PC-3 (cell line): ENCODE measurements around the gene AMMECR1L. TPM values are rescaled to one million over a fixed set of nuclear protein-coding genes. Genes with fewer than 3 reads are reported as not detected.

Experiments
- ATAC-seq: fragments of 200-7000 bp; cut with Tn5 transposase; 2 replicates; pipeline ENCODE4 v1.9.1; 2020; ENCODE audit warnings: mild to moderate bottlenecking, moderate library complexity
- BruUV-seq: library from RNA; stranded (reverse); fragments of 400-500 nt; replicated peaks from 2 replicates; lab custom pipeline; 2021; lab: Mats Ljungman, UMichigan
- CTCF ChIA-PET: fragments of 300-600 bp; sonication (Branson Sonifier 250); formaldehyde crosslinking; loops from one replicate; lab custom pipeline; 2022; ENCODE audit warnings: antibody characterized with exemption; lab: Charles Lee
- POLR2A ChIA-PET: fragments of 300-600 bp; sonication (Branson Sonifier 250); formaldehyde crosslinking; loops from one replicate; lab custom pipeline; 2022; ENCODE audit warnings: antibody characterized with exemption; ENCODE audit not compliant: unreplicated experiment; lab: Charles Lee
- DNase-seq: peaks from one replicate; pipeline ENCODE4 v3.0.0-alpha.2; 2015
- H2AFZ ChIP-seq: fragments of 300-600 bp; sonication (generic); 2 replicates; pipeline ENCODE4 v1.6.0; 2016; ENCODE audit warnings: antibody characterized with exemption, low read length
- H3F3A ChIP-seq: fragments of 300-600 bp; sonication (generic); one replicate; pipeline ENCODE4 v1.6.0; 2017; ENCODE audit warnings: antibody characterized with exemption, low read length, control low read depth, mild to moderate bottlenecking; ENCODE audit not compliant: unreplicated experiment
- H3K27ac ChIP-seq: fragments of 300-600 bp; sonication (generic); 2 replicates; pipeline ENCODE4 v1.5.1; 2016; ENCODE audit warnings: mild to moderate bottlenecking, low read length
- H3K27me3 ChIP-seq: fragments of 300-600 bp; sonication (generic); 2 replicates; pipeline ENCODE4 v1.6.1; 2016; ENCODE audit warnings: low read length, mixed read lengths
- H3K36me3 ChIP-seq: fragments of 300-600 bp; sonication (generic); 2 replicates; pipeline ENCODE4 v1.6.1; 2016; ENCODE audit warnings: low read depth, mixed run types, low read length, mixed read lengths
- H3K4me1 ChIP-seq: fragments of 300-600 bp; sonication (generic); 2 replicates; pipeline ENCODE4 v1.5.1; 2016; ENCODE audit warnings: low read length; ENCODE audit not compliant: insufficient read depth
- H3K4me2 ChIP-seq: fragments of 300-600 bp; sonication (generic); 2 replicates; pipeline ENCODE4 v1.6.0; 2016; ENCODE audit warnings: low read length
- H3K4me3 ChIP-seq: fragments of 300-600 bp; sonication (generic); 2 replicates; pipeline ENCODE4 v1.5.1; 2016; ENCODE audit warnings: mild to moderate bottlenecking, low read length, mixed read lengths
- H3K79me2 ChIP-seq: fragments of 300-600 bp; sonication (generic); 2 replicates; pipeline ENCODE4 v1.6.1; 2017; ENCODE audit warnings: low read length, mixed read lengths
- H3K9ac ChIP-seq: fragments of 300-600 bp; sonication (generic); 2 replicates; pipeline ENCODE4 v1.6.0; 2016; ENCODE audit warnings: mild to moderate bottlenecking, low read length
- H3K9me2 ChIP-seq: fragments of 300-600 bp; sonication (generic); replicated peaks from 2 replicates; pipeline ENCODE4 v1.6.1; 2016; ENCODE audit warnings: mixed run types, low read length, mixed read lengths
- H3K9me3 ChIP-seq: fragments of 300-600 bp; sonication (generic); 2 replicates; pipeline ENCODE4 v1.6.1; 2016; ENCODE audit warnings: low read length, mixed read lengths
- H4K20me1 ChIP-seq: fragments of 300-600 bp; sonication (generic); 2 replicates; pipeline ENCODE4 v1.6.1; 2016; ENCODE audit warnings: low read length, mixed read lengths
- EZH2 ChIP-seq: fragments of 300-600 bp; sonication (generic); IDR thresholded peaks from one replicate; pipeline ENCODE4 v1.6.1; 2017; ENCODE audit warnings: antibody characterized with exemption, mild to moderate bottlenecking, low read length; ENCODE audit not compliant: unreplicated experiment
- EZH2phosphoT487 ChIP-seq: fragments of 300-600 bp; sonication (generic); IDR thresholded peaks from 2 replicates; pipeline ENCODE4 v1.6.1; 2018; ENCODE audit warnings: mild to moderate bottlenecking, antibody characterized with exemption, low read length, borderline replicate concordance
- intact Hi-C: fragments of 100-400 bp; cut with micrococcal nuclease; formaldehyde crosslinking; loops from 2 replicates; pipeline ENCODE4 v1.9.0; 2023
- total RNA-seq: library from RNA; depleted of rRNA; stranded (reverse); fragments of >200 nt; gene quantifications from 2 replicates; pipeline ENCODE4 v1.2.3, GENCODE V29; 2014
- TF ChIP-seq, protein P1 (sequence below): fragments of 300-600 bp; sonication (generic); conservative IDR thresholded peaks from 2 replicates; pipeline ENCODE4 v1.5.1; 2017; ENCODE audit warnings: antibody characterized with exemption, low read depth, mild to moderate bottlenecking, low read length

The AMMECR1L gene
- total RNA-seq, 1 experiment from 2014 or later: 10.9 TPM

GRCh38 chr2:127843677-127844076 lies 42.1 kb downstream of the AMMECR1L start:
- TF ChIP-seq, protein P1, sequence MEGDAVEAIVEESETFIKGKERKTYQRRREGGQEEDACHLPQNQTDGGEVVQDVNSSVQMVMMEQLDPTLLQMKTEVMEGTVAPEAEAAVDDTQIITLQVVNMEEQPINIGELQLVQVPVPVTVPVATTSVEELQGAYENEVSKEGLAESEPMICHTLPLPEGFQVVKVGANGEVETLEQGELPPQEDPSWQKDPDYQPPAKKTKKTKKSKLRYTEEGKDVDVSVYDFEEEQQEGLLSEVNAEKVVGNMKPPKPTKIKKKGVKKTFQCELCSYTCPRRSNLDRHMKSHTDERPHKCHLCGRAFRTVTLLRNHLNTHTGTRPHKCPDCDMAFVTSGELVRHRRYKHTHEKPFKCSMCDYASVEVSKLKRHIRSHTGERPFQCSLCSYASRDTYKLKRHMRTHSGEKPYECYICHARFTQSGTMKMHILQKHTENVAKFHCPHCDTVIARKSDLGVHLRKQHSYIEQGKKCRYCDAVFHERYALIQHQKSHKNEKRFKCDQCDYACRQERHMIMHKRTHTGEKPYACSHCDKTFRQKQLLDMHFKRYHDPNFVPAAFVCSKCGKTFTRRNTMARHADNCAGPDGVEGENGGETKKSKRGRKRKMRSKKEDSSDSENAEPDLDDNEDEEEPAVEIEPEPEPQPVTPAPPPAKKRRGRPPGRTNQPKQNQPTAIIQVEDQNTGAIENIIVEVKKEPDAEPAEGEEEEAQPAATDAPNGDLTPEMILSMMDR: no peak
- TF ChIP-seq EZH2phosphoT487: no peak
- no peak for TF ChIP-seq EZH2
- CTCF ChIA-PET: interaction anchor here (0.5 kb wide), 1 partner anchor 139 kb away, joined by 3 read pairs; no protein-coding TSS in a partner anchor

GRCh38 chr2:127841466-127842178 lies 44.1 kb downstream of the AMMECR1L start:
- intact Hi-C loops: no loop called here

More at GRCh38 chr2:127843677-127844076, 42.1 kb downstream of the AMMECR1L start:
- Histone ChIP-seq H4K20me1 (no peaks in the 10 kb centered on the region), H3K79me2 (no peaks in the 10 kb centered on the region), H3K9ac (no peak overlapping the region), H3K27me3 (no peaks in the 10 kb centered on the region), H3K4me2 (no peak overlapping the region), H3K27ac (no peak overlapping the region), H3K36me3 (peaks cover 26% of the 10 kb centered on the region), H3K9me3 (no peaks in the 10 kb centered on the region), H3K9me2 (no peaks in the 10 kb centered on the region), H2AFZ (no peak overlapping the region), H3K4me3 (no peak overlapping the region), H3K4me1 (no peaks in the 10 kb centered on the region), H3F3A (no peaks in the 10 kb centered on the region)
- ATAC-seq (no peak), DNase-seq (no peak)
- POLR2A ChIA-PET: no interaction called here
- BruUV-seq: no TSS peak
- intact Hi-C loops: no loop called here

More at GRCh38 chr2:127841466-127842178, 44.1 kb downstream of the AMMECR1L start:
- Histone ChIP-seq H3K27ac (no peak overlapping the region), H3F3A (no peaks in the 10 kb centered on the region), H3K9ac (no peak overlapping the region), H3K27me3 (no peaks in the 10 kb centered on the region), H4K20me1 (no peaks in the 10 kb centered on the region), H2AFZ (no peak overlapping the region), H3K36me3 (peaks cover 11% of the 10 kb centered on the region), H3K4me3 (no peak overlapping the region), H3K9me2 (no peaks in the 10 kb centered on the region), H3K4me1 (no peaks in the 10 kb centered on the region), H3K4me2 (no peak overlapping the region), H3K9me3 (no peaks in the 10 kb centered on the region), H3K79me2 (no peaks in the 10 kb centered on the region)
- ChIA-PET POLR2A (interaction anchor here (0.7 kb wide), 1 partner anchor 463 kb away, joined by 6 read pairs; no protein-coding TSS in a partner anchor), CTCF (no interaction called here)
- no peak for TF ChIP-seq EZH2
- TF ChIP-seq EZH2phosphoT487: no peak
- TF ChIP-seq, protein P1: no peak
- no TSS peak for BruUV-seq
- ATAC-seq (peak; percentile 38; the same call in 1 of the 2 replicates), DNase-seq (no peak)
